ENCODE measurements around the gene TCFL5.

The TCFL5 gene

GRCh38 chr20:62891111-62891510, 29.5 kb upstream of the TCFL5 start:
- Histone ChIP-seq H3K4me3 (ENCODE audit: low read length) (no peak overlapping the region), H3K4me1 (ENCODE audit: low read length) (peaks cover 11% of the 10 kb centered on the region), H3K27me3 (replicated peaks; ENCODE audit: insufficient read depth, low read length) (no peaks in the 10 kb centered on the region), H4K20me1 (ENCODE audit: insufficient read depth, low read length) (no peaks in the 10 kb centered on the region; the same call in 1 of the 2 replicates), H3K9me2 (replicated peaks; ENCODE audit: insufficient read depth, low read length) (no peaks in the 10 kb centered on the region), H3K36me3 (replicated peaks; ENCODE audit: insufficient read depth, low read length) (peaks cover 12% of the 10 kb centered on the region), H3K79me2 (ENCODE audit: low read length) (no peaks in the 10 kb centered on the region), H3K9ac (ENCODE audit: low read length) (no peak overlapping the region), H3K4me2 (ENCODE audit: low read depth, low read length) (no peak overlapping the region), H3F3A (ENCODE audit: insufficient read depth, low read length) (peaks cover 6% of the 10 kb centered on the region), H3K9me3 (replicated peaks; ENCODE audit: insufficient read depth, low read length) (no peaks in the 10 kb centered on the region), H3K27ac (ENCODE audit: low read length) (no peak overlapping the region), H2AFZ (ENCODE audit: low read length) (no peak overlapping the region)
- no peak for TF ChIP-seq EZH2 (optimal IDR thresholded peaks at IDR 0.05; ENCODE audit: low read depth, low read length)
- DNase-seq: no peak

- H3K79me2 ChIP-seq (ENCODE audit: low read length): no peaks in the 10 kb centered on the region
- no peaks in the 10 kb centered on the region for H3K9me3 ChIP-seq (replicated peaks; ENCODE audit: insufficient read depth, low read length)
- DNase-seq: no peak
- peaks cover 12% of the 10 kb centered on the region for H3K36me3 ChIP-seq (replicated peaks; ENCODE audit: insufficient read depth, low read length)
- no peak for TF ChIP-seq CTCF (IDR thresholded peaks at IDR 0.05; ENCODE audit: low read length)
- TF ChIP-seq EZH2 (optimal IDR thresholded peaks at IDR 0.05; ENCODE audit: low read depth, low read length): no peak
- no peak for TF ChIP-seq EZH2phosphoT487 (IDR thresholded peaks at IDR 0.05; ENCODE audit: low read length)
- no peaks in the 10 kb centered on the region; the same call in 1 of the 2 replicates for H4K20me1 ChIP-seq (ENCODE audit: insufficient read depth, low read length)
- no peak overlapping the region for H3K4me3 ChIP-seq (ENCODE audit: low read length)
- no peaks in the 10 kb centered on the region for H3K27me3 ChIP-seq (replicated peaks; ENCODE audit: insufficient read depth, low read length)
- no peak overlapping the region for H3K27ac ChIP-seq (ENCODE audit: low read length)
- no peaks in the 10 kb centered on the region for H3K9me2 ChIP-seq (replicated peaks; ENCODE audit: insufficient read depth, low read length)
- H3K9ac ChIP-seq (ENCODE audit: low read length): no peak overlapping the region
- no peak overlapping the region for H3K4me2 ChIP-seq (ENCODE audit: low read depth, low read length)
- H3K4me1 ChIP-seq (ENCODE audit: low read length): peaks cover 18% of the 10 kb centered on the region
- no peak overlapping the region for H2AFZ ChIP-seq (ENCODE audit: low read length)
- peaks cover 12% of the 10 kb centered on the region for H3F3A ChIP-seq (ENCODE audit: insufficient read depth, low read length)
Measured at GRCh38 chr20:62890444-62890843, 28.8 kb upstream of the TCFL5 start.

GRCh38 chr20:62889871-62890270, 28.2 kb upstream of the TCFL5 start:
- H3K9ac ChIP-seq (ENCODE audit: low read length): no peak overlapping the region
- H3K4me1 ChIP-seq (ENCODE audit: low read length): peaks cover 18% of the 10 kb centered on the region
- no peak for DNase-seq
- H3K36me3 ChIP-seq (replicated peaks; ENCODE audit: insufficient read depth, low read length): peaks cover 12% of the 10 kb centered on the region
- H2AFZ ChIP-seq (ENCODE audit: low read length): no peak overlapping the region
- no peaks in the 10 kb centered on the region for H3K9me2 ChIP-seq (replicated peaks; ENCODE audit: insufficient read depth, low read length)
- no peaks in the 10 kb centered on the region for H3K9me3 ChIP-seq (replicated peaks; ENCODE audit: insufficient read depth, low read length)
- TF ChIP-seq CTCF (IDR thresholded peaks at IDR 0.05; ENCODE audit: low read length) (no peak), EZH2 (optimal IDR thresholded peaks at IDR 0.05; ENCODE audit: low read depth, low read length) (no peak), EZH2phosphoT487 (IDR thresholded peaks at IDR 0.05; ENCODE audit: low read length) (no peak)
- no peaks in the 10 kb centered on the region for H3K27me3 ChIP-seq (replicated peaks; ENCODE audit: insufficient read depth, low read length)
- no peak overlapping the region for H3K4me3 ChIP-seq (ENCODE audit: low read length)
- no peaks in the 10 kb centered on the region; the same call in 1 of the 2 replicates for H4K20me1 ChIP-seq (ENCODE audit: insufficient read depth, low read length)
- H3F3A ChIP-seq (ENCODE audit: insufficient read depth, low read length): peaks cover 12% of the 10 kb centered on the region
- no peaks in the 10 kb centered on the region for H3K79me2 ChIP-seq (ENCODE audit: low read length)
- H3K4me2 ChIP-seq (ENCODE audit: low read depth, low read length): no peak overlapping the region
- H3K27ac ChIP-seq (ENCODE audit: low read length): no peak overlapping the region

GRCh38 chr20:62889411-62889810, 27.8 kb upstream of the TCFL5 start:
- no peaks in the 10 kb centered on the region for H3K9me2 ChIP-seq (replicated peaks; ENCODE audit: insufficient read depth, low read length)
- no peaks in the 10 kb centered on the region; the same call in 1 of the 2 replicates for H4K20me1 ChIP-seq (ENCODE audit: insufficient read depth, low read length)
- no peak overlapping the region for H2AFZ ChIP-seq (ENCODE audit: low read length)
- peaks cover 8% of the 10 kb centered on the region for H3K36me3 ChIP-seq (replicated peaks; ENCODE audit: insufficient read depth, low read length)
- no peak overlapping the region for H3K4me3 ChIP-seq (ENCODE audit: low read length)
- no peak overlapping the region for H3K9ac ChIP-seq (ENCODE audit: low read length)
- no peak overlapping the region for H3K4me2 ChIP-seq (ENCODE audit: low read depth, low read length)
- peaks cover 18% of the 10 kb centered on the region for H3K4me1 ChIP-seq (ENCODE audit: low read length)
- no peaks in the 10 kb centered on the region for H3K27me3 ChIP-seq (replicated peaks; ENCODE audit: insufficient read depth, low read length)
- H3K27ac ChIP-seq (ENCODE audit: low read length): no peak overlapping the region
- peaks cover 12% of the 10 kb centered on the region for H3F3A ChIP-seq (ENCODE audit: insufficient read depth, low read length)
- H3K9me3 ChIP-seq (replicated peaks; ENCODE audit: insufficient read depth, low read length): no peaks in the 10 kb centered on the region
- DNase-seq: no peak
- no peak for TF ChIP-seq CTCF (IDR thresholded peaks at IDR 0.05; ENCODE audit: low read length)
- TF ChIP-seq EZH2 (optimal IDR thresholded peaks at IDR 0.05; ENCODE audit: low read depth, low read length): no peak
- TF ChIP-seq EZH2phosphoT487 (IDR thresholded peaks at IDR 0.05; ENCODE audit: low read length): no peak
- no peaks in the 10 kb centered on the region for H3K79me2 ChIP-seq (ENCODE audit: low read length)
